Suprapubic skin (tissue), 4 donors: ENCODE results near the gene FAM111A.

Experiments used
- CTCF ChIP-seq, 2 donors: fragments of 200-600 bp in 1 of 2; fragments of 450-650 bp in 1 of 2; sonication (generic) in 1 of 2; IDR thresholded peaks; one replicate each; pipeline ENCODE4 v1.5.1; 2016 to 2019; ENCODE audit warnings: antibody characterized with exemption in 2 of 2, mild to moderate bottlenecking in 1 of 2, moderate library complexity in 1 of 2
- EP300 ChIP-seq: sonication (generic); formaldehyde crosslinking; IDR thresholded peaks from one replicate; pipeline ENCODE4 v1.6.1; 2017; ENCODE audit warnings: antibody characterized with exemption
- POLR2AphosphoS5 ChIP-seq, 3 donors: sonication (generic); formaldehyde crosslinking; IDR thresholded peaks; one replicate each; pipeline ENCODE4 v1.6.1; 2017; ENCODE audit warnings: antibody characterized with exemption in 3 of 3

- TF ChIP-seq CTCF (IDR thresholded peaks at IDR 0.05) = no peak
- no peak for TF ChIP-seq POLR2AphosphoS5 (IDR thresholded peaks at IDR 0.05)
- no peak for TF ChIP-seq EP300
Measured at GRCh38 chr11:59199546-59200422, 57.1 kb downstream of the FAM111A start.
